ENCODE results near the gene HECTD1.
"Not testable (repeated sequence)": the region's sequence is repeated elsewhere in the genome, so short reads cannot be mapped to it uniquely, and the experiment has no call there.

Gene HECTD1

GRCh38 chr14:31204593-31205534 is 2.7 kb downstream of the HECTD1 start:
- H3K4me1 ChIP-seq (ENCODE audit: control insufficient read depth, insufficient read depth, low read length), result peaks cover 15% of the 10 kb centered on the region
- H3K4me2 ChIP-seq (ENCODE audit: low read length), result peak overlapping the region; percentile 95
- H3K9me3 ChIP-seq (replicated peaks; ENCODE audit: low read length), result no peaks in the 10 kb centered on the region
- peak overlapping the region; percentile 91 for H3K4me3 ChIP-seq (ENCODE audit: low read length)
- peaks cover 18% of the 10 kb centered on the region for H3K36me3 ChIP-seq (ENCODE audit: insufficient read depth, low read length)
- H3K27me3 ChIP-seq (ENCODE audit: control insufficient read depth, insufficient read depth, low read length), result no peaks in the 10 kb centered on the region
- H3K9ac ChIP-seq (ENCODE audit: low read depth, low read length), result peak overlapping the region; percentile 99

- not testable (repeated sequence) for H3K9ac ChIP-seq (ENCODE audit: low read depth, low read length); H3K4me3 ChIP-seq (ENCODE audit: low read length); H3K4me2 ChIP-seq (ENCODE audit: low read length); H3K9me3 ChIP-seq (replicated peaks; ENCODE audit: low read length); H3K27me3 ChIP-seq (ENCODE audit: control insufficient read depth, insufficient read depth, low read length)
- Histone ChIP-seq H3K36me3 (ENCODE audit: insufficient read depth, low read length) (peaks cover 18% of the 10 kb centered on the region), H3K4me1 (ENCODE audit: control insufficient read depth, insufficient read depth, low read length) (peaks cover 16% of the 10 kb centered on the region)
These were observed 3.5 kb downstream of the HECTD1 start for GRCh38 chr14:31203899-31204592.

GRCh38 chr14:31203414-31203742 is 4.2 kb downstream of the HECTD1 start:
- no peak overlapping the region for H3K9ac ChIP-seq (ENCODE audit: low read depth, low read length)
- no peaks in the 10 kb centered on the region for H3K27me3 ChIP-seq (ENCODE audit: control insufficient read depth, insufficient read depth, low read length)
- H3K36me3 ChIP-seq (ENCODE audit: insufficient read depth, low read length), result peaks cover 21% of the 10 kb centered on the region
- no peak overlapping the region for H3K4me3 ChIP-seq (ENCODE audit: low read length)
- peaks cover 10% of the 10 kb centered on the region for H3K4me1 ChIP-seq (ENCODE audit: control insufficient read depth, insufficient read depth, low read length)
- H3K4me2 ChIP-seq (ENCODE audit: low read length), result no peak overlapping the region
- H3K9me3 ChIP-seq (replicated peaks; ENCODE audit: low read length), result no peaks in the 10 kb centered on the region

GRCh38 chr14:31201111-31201510 is 6.5 kb downstream of the HECTD1 start:
- no peaks in the 10 kb centered on the region for H3K9me3 ChIP-seq (replicated peaks; ENCODE audit: low read length)
- no peak overlapping the region for H3K4me3 ChIP-seq (ENCODE audit: low read length)
- H3K4me1 ChIP-seq (ENCODE audit: control insufficient read depth, insufficient read depth, low read length), result peaks cover 12% of the 10 kb centered on the region
- H3K9ac ChIP-seq (ENCODE audit: low read depth, low read length), result no peak overlapping the region
- no peak overlapping the region for H3K4me2 ChIP-seq (ENCODE audit: low read length)
- H3K27me3 ChIP-seq (ENCODE audit: control insufficient read depth, insufficient read depth, low read length), result no peaks in the 10 kb centered on the region
- peaks cover 23% of the 10 kb centered on the region for H3K36me3 ChIP-seq (ENCODE audit: insufficient read depth, low read length)

GRCh38 chr14:31200702-31200990 is 6.9 kb downstream of the HECTD1 start:
- no peaks in the 10 kb centered on the region for H3K27me3 ChIP-seq (ENCODE audit: control insufficient read depth, insufficient read depth, low read length)
- no peak overlapping the region for H3K9ac ChIP-seq (ENCODE audit: low read depth, low read length)
- H3K4me3 ChIP-seq (ENCODE audit: low read length), result no peak overlapping the region
- H3K9me3 ChIP-seq (replicated peaks; ENCODE audit: low read length), result no peaks in the 10 kb centered on the region
- H3K36me3 ChIP-seq (ENCODE audit: insufficient read depth, low read length), result peaks cover 23% of the 10 kb centered on the region
- H3K4me2 ChIP-seq (ENCODE audit: low read length), result no peak overlapping the region
- peaks cover 16% of the 10 kb centered on the region for H3K4me1 ChIP-seq (ENCODE audit: control insufficient read depth, insufficient read depth, low read length)

- H3K4me1 ChIP-seq (ENCODE audit: control insufficient read depth, insufficient read depth, low read length), result peaks cover 32% of the 10 kb centered on the region
- peaks cover 18% of the 10 kb centered on the region for H3K36me3 ChIP-seq (ENCODE audit: insufficient read depth, low read length)
- H3K9me3 ChIP-seq (replicated peaks; ENCODE audit: low read length), result no peaks in the 10 kb centered on the region
- H3K4me3 ChIP-seq (ENCODE audit: low read length), result no peak overlapping the region
- H3K27me3 ChIP-seq (ENCODE audit: control insufficient read depth, insufficient read depth, low read length), result no peaks in the 10 kb centered on the region
- H3K9ac ChIP-seq (ENCODE audit: low read depth, low read length), result no peak overlapping the region
- no peak overlapping the region for H3K4me2 ChIP-seq (ENCODE audit: low read length)
These were observed 9.9 kb downstream of the HECTD1 start for GRCh38 chr14:31197671-31198070.

- no peak overlapping the region for H3K9ac ChIP-seq (ENCODE audit: low read depth, low read length)
- H3K4me1 ChIP-seq (ENCODE audit: control insufficient read depth, insufficient read depth, low read length), result peaks cover 32% of the 10 kb centered on the region
- H3K27me3 ChIP-seq (ENCODE audit: control insufficient read depth, insufficient read depth, low read length), result no peaks in the 10 kb centered on the region
- no peak overlapping the region for H3K4me3 ChIP-seq (ENCODE audit: low read length)
- no peaks in the 10 kb centered on the region for H3K9me3 ChIP-seq (replicated peaks; ENCODE audit: low read length)
- peaks cover 12% of the 10 kb centered on the region for H3K36me3 ChIP-seq (ENCODE audit: insufficient read depth, low read length)
- no peak overlapping the region for H3K4me2 ChIP-seq (ENCODE audit: low read length)
These were observed 10.6 kb downstream of the HECTD1 start for GRCh38 chr14:31196839-31197492.

- Histone ChIP-seq H3K4me3 (ENCODE audit: low read length) (no peak overlapping the region), H3K4me2 (ENCODE audit: low read length) (peak overlapping the region; percentile 58), H3K4me1 (ENCODE audit: control insufficient read depth, insufficient read depth, low read length) (peaks cover 27% of the 10 kb centered on the region), H3K36me3 (ENCODE audit: insufficient read depth, low read length) (peaks cover 11% of the 10 kb centered on the region), H3K9ac (ENCODE audit: low read depth, low read length) (peak overlapping the region; percentile 6), H3K27me3 (ENCODE audit: control insufficient read depth, insufficient read depth, low read length) (no peaks in the 10 kb centered on the region), H3K9me3 (replicated peaks; ENCODE audit: low read length) (no peaks in the 10 kb centered on the region)
These were observed 12.9 kb downstream of the HECTD1 start for GRCh38 chr14:31194661-31195060.

GRCh38 chr14:31194095-31194494 is 13.5 kb downstream of the HECTD1 start:
- Histone ChIP-seq H3K36me3 (ENCODE audit: insufficient read depth, low read length) (peaks cover 11% of the 10 kb centered on the region), H3K9ac (ENCODE audit: low read depth, low read length) (peak overlapping the region; percentile 6), H3K27me3 (ENCODE audit: control insufficient read depth, insufficient read depth, low read length) (no peaks in the 10 kb centered on the region), H3K4me3 (ENCODE audit: low read length) (no peak overlapping the region), H3K4me1 (ENCODE audit: control insufficient read depth, insufficient read depth, low read length) (peaks cover 27% of the 10 kb centered on the region), H3K4me2 (ENCODE audit: low read length) (peak overlapping the region; percentile 58), H3K9me3 (replicated peaks; ENCODE audit: low read length) (no peaks in the 10 kb centered on the region)

GRCh38 chr14:31192544-31192943 is 15.0 kb downstream of the HECTD1 start:
- peaks cover 27% of the 10 kb centered on the region for H3K4me1 ChIP-seq (ENCODE audit: control insufficient read depth, insufficient read depth, low read length)
- H3K9me3 ChIP-seq (replicated peaks; ENCODE audit: low read length); H3K4me3 ChIP-seq (ENCODE audit: low read length); H3K4me2 ChIP-seq (ENCODE audit: low read length); H3K9ac ChIP-seq (ENCODE audit: low read depth, low read length); H3K36me3 ChIP-seq (ENCODE audit: insufficient read depth, low read length); H3K27me3 ChIP-seq (ENCODE audit: control insufficient read depth, insufficient read depth, low read length): not testable (repeated sequence)

- Histone ChIP-seq H3K9ac (ENCODE audit: low read depth, low read length) (no peak overlapping the region), H3K4me1 (ENCODE audit: control insufficient read depth, insufficient read depth, low read length) (peaks cover 19% of the 10 kb centered on the region)
These were observed 16.8 kb downstream of the HECTD1 start for GRCh38 chr14:31190717-31191263.

More at GRCh38 chr14:31190717-31191263, 16.8 kb downstream of the HECTD1 start:
- H3K36me3 ChIP-seq (ENCODE audit: insufficient read depth, low read length), result peaks cover 6% of the 10 kb centered on the region
- H3K27me3 ChIP-seq (ENCODE audit: control insufficient read depth, insufficient read depth, low read length), result no peaks in the 10 kb centered on the region
- H3K9me3 ChIP-seq (replicated peaks; ENCODE audit: low read length), result no peaks in the 10 kb centered on the region
- H3K4me3 ChIP-seq (ENCODE audit: low read length), result no peak overlapping the region
- no peak overlapping the region for H3K4me2 ChIP-seq (ENCODE audit: low read length)

Measured in skeletal muscle satellite cell (primary cell).